ENCODE results near the gene DYTN. TPM values are rescaled to one million over a fixed set of nuclear protein-coding genes. Genes with fewer than 3 reads are reported as not detected.

DYTN gene
- total RNA-seq, 1 experiment from 2014 or later = not detected

- Histone ChIP-seq H3K9me2 (ENCODE audit: insufficient read depth) (no peaks in the 10 kb centered on the region), H3K9me3 (ENCODE audit: control insufficient read depth in 1 of 2, insufficient read depth in 1 of 2, low read depth in 1 of 2, low read length in 2 of 2) (no peaks in the 10 kb centered on the region), H3K4me1 (ENCODE audit: control insufficient read depth in 1 of 2, insufficient read depth in 2 of 2, low read length in 2 of 2) (no peaks in the 10 kb centered on the region), H3K36me3 (ENCODE audit: control insufficient read depth in 1 of 2, insufficient read depth in 2 of 2, low read length in 2 of 2) (no peaks in the 10 kb centered on the region), H3K27ac (ENCODE audit: low read depth, low read length) (no peak overlapping the region), H3K9ac (ENCODE audit: low read length) (no peak overlapping the region), H3K27me3 (ENCODE audit: insufficient read depth, low read length) (no peaks in the 10 kb centered on the region), H4K20me1 (ENCODE audit: insufficient read depth) (no peaks in the 10 kb centered on the region), H2AFZ (ENCODE audit: low read depth, low read length, poor library complexity, severe bottlenecking) (no peak overlapping the region), H3K4me3 (replicated peaks in 1 of 2; ENCODE audit: low read depth in 1 of 2, low read length in 2 of 2) (no peak overlapping the region), H3K79me2 (ENCODE audit: insufficient read depth, low read length) (no peaks in the 10 kb centered on the region), H3K4me2 (ENCODE audit: low read length) (no peak overlapping the region)
- no TSS peak for BruUV-seq (replicated peaks)
- TF ChIP-seq, protein P1, sequence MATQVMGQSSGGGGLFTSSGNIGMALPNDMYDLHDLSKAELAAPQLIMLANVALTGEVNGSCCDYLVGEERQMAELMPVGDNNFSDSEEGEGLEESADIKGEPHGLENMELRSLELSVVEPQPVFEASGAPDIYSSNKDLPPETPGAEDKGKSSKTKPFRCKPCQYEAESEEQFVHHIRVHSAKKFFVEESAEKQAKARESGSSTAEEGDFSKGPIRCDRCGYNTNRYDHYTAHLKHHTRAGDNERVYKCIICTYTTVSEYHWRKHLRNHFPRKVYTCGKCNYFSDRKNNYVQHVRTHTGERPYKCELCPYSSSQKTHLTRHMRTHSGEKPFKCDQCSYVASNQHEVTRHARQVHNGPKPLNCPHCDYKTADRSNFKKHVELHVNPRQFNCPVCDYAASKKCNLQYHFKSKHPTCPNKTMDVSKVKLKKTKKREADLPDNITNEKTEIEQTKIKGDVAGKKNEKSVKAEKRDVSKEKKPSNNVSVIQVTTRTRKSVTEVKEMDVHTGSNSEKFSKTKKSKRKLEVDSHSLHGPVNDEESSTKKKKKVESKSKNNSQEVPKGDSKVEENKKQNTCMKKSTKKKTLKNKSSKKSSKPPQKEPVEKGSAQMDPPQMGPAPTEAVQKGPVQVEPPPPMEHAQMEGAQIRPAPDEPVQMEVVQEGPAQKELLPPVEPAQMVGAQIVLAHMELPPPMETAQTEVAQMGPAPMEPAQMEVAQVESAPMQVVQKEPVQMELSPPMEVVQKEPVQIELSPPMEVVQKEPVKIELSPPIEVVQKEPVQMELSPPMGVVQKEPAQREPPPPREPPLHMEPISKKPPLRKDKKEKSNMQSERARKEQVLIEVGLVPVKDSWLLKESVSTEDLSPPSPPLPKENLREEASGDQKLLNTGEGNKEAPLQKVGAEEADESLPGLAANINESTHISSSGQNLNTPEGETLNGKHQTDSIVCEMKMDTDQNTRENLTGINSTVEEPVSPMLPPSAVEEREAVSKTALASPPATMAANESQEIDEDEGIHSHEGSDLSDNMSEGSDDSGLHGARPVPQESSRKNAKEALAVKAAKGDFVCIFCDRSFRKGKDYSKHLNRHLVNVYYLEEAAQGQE (IDR thresholded peaks at IDR 0.05; ENCODE audit: low read depth) = 0 out of 2 replicates have a peak, but pooled peaks have one; percentile 1
- TF ChIP-seq POLR2AphosphoS5 (IDR thresholded peaks at IDR 0.05; ENCODE audit: low read depth, low read length) = no peak
- POLR2A ChIA-PET = no interaction called here
- RAD21 ChIA-PET (ENCODE audit: low non-redundant PET in 1 of 2, low total read pairs in 2 of 2, uncharacterized antibody in 2 of 2, unreplicated experiment in 2 of 2) = no interaction called here
- CTCF ChIA-PET = no interaction called here
- intact Hi-C loops (cut with micrococcal nuclease) = no loop called here
- DNase-seq (ENCODE audit: low read depth, low spot score) (no peak), ATAC-seq (no peak)
These were observed 47.5 kb downstream of the DYTN start for GRCh38 chr2:206670531-206671319.

- no peak for TF ChIP-seq RAD21 (IDR thresholded peaks at IDR 0.05; ENCODE audit: low read depth)
- TF ChIP-seq EZH2phosphoT487 (IDR thresholded peaks at IDR 0.05; ENCODE audit: borderline replicate concordance) = no peak
- no peak for TF ChIP-seq FOSL1 (IDR thresholded peaks at IDR 0.05; ENCODE audit: low read depth)
- TF ChIP-seq CEBPB (IDR thresholded peaks at IDR 0.05; ENCODE audit: low read depth) = no peak
- no peak for TF ChIP-seq ELF1 (IDR thresholded peaks at IDR 0.05; ENCODE audit: borderline replicate concordance, low read depth)
- no peak for TF ChIP-seq ZNF274 (IDR thresholded peaks at IDR 0.05; ENCODE audit: low read depth, low read length)
- no peak for TF ChIP-seq EZH2 (IDR thresholded peaks at IDR 0.05)
- no peak for TF ChIP-seq POLR2A (IDR thresholded peaks at IDR 0.05; ENCODE audit: borderline replicate concordance, extremely low read depth, insufficient read depth, insufficient read length)
- TF ChIP-seq, protein P1 (IDR thresholded peaks at IDR 0.05; ENCODE audit: low read depth) = no peak
- ATAC-seq (no peak), DNase-seq (ENCODE audit: low read depth, low spot score) (no peak)
- Histone ChIP-seq H3K9me3 (ENCODE audit: control insufficient read depth in 1 of 2, insufficient read depth in 1 of 2, low read depth in 1 of 2, low read length in 2 of 2) (no peaks in the 10 kb centered on the region), H3K27ac (ENCODE audit: low read depth, low read length) (no peak overlapping the region), H3K4me3 (replicated peaks in 1 of 2; ENCODE audit: low read depth in 1 of 2, low read length in 2 of 2) (no peak overlapping the region), H4K20me1 (ENCODE audit: insufficient read depth) (no peaks in the 10 kb centered on the region), H3K4me2 (ENCODE audit: low read length) (no peak overlapping the region), H3K9me2 (ENCODE audit: insufficient read depth) (no peaks in the 10 kb centered on the region), H3K36me3 (ENCODE audit: control insufficient read depth in 1 of 2, insufficient read depth in 2 of 2, low read length in 2 of 2) (no peaks in the 10 kb centered on the region), H3K9ac (ENCODE audit: low read length) (no peak overlapping the region), H3K4me1 (ENCODE audit: control insufficient read depth in 1 of 2, insufficient read depth in 2 of 2, low read length in 2 of 2) (no peaks in the 10 kb centered on the region), H2AFZ (ENCODE audit: low read depth, low read length, poor library complexity, severe bottlenecking) (no peak overlapping the region), H3K27me3 (ENCODE audit: insufficient read depth, low read length) (no peaks in the 10 kb centered on the region), H3K79me2 (ENCODE audit: insufficient read depth, low read length) (no peaks in the 10 kb centered on the region)
- CTCF ChIA-PET = no interaction called here
- RAD21 ChIA-PET (ENCODE audit: low non-redundant PET in 1 of 2, low total read pairs in 2 of 2, uncharacterized antibody in 2 of 2, unreplicated experiment in 2 of 2) = no interaction called here
- intact Hi-C loops (cut with micrococcal nuclease) = no loop called here
- POLR2A ChIA-PET = no interaction called here
- no TSS peak for BruUV-seq (replicated peaks)
These were observed 52.9 kb downstream of the DYTN start for GRCh38 chr2:206665251-206665650.

Measured in HCT116 (cell line).